ENCODE results near the gene SPATA31A1.
"Not testable (repeated sequence)": the region's sequence is repeated elsewhere in the genome, so short reads cannot be mapped to it uniquely, and the experiment has no call there.

DNA sequence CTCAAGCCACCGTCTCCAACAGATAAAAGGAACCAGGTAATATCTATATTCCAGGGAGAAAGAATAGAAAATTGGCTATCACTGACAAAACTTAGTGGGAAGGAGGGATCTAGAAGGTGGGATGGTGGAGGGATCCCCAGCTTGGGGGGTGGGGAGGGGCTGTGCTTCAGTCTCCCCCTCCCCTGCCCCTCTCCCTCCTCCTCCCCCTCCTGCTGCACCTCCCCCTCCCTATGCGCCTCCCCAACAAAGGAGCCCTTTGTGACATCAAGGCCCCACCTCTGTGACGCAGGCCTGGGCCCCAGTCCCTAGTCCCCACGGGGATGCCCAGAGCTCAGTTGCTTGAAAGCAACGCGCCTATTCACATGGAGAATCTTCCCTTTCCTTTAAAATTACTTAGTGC, at the start of gene SPATA31A1:
- TF ChIP-seq, protein P1, sequence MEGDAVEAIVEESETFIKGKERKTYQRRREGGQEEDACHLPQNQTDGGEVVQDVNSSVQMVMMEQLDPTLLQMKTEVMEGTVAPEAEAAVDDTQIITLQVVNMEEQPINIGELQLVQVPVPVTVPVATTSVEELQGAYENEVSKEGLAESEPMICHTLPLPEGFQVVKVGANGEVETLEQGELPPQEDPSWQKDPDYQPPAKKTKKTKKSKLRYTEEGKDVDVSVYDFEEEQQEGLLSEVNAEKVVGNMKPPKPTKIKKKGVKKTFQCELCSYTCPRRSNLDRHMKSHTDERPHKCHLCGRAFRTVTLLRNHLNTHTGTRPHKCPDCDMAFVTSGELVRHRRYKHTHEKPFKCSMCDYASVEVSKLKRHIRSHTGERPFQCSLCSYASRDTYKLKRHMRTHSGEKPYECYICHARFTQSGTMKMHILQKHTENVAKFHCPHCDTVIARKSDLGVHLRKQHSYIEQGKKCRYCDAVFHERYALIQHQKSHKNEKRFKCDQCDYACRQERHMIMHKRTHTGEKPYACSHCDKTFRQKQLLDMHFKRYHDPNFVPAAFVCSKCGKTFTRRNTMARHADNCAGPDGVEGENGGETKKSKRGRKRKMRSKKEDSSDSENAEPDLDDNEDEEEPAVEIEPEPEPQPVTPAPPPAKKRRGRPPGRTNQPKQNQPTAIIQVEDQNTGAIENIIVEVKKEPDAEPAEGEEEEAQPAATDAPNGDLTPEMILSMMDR (IDR thresholded peaks at IDR 0.05): not testable (repeated sequence)
- not testable (repeated sequence) for TF ChIP-seq POLR2A, EP300, POLR2AphosphoS5 (IDR thresholded peaks at IDR 0.05)
